Right lung (tissue), 5 donors: ENCODE measurements around the gene PAX3. TPM values are rescaled to one million over a fixed set of nuclear protein-coding genes. Genes with fewer than 3 reads are reported as not detected.
A peak's percentile ranks its signal among the peaks of the same experiment; 100 is the strongest.
"Not testable (repeated sequence)": the region's sequence is repeated elsewhere in the genome, so short reads cannot be mapped to it uniquely, and the experiment has no call there.

Source experiments
- DNase-seq, 2 donors: peaks; one replicate each; pipeline ENCODE4 v3.0.0-alpha.2; 2013
- polyA plus RNA-seq, 5 donors: library from polyadenylated mRNA; unstranded; fragments of 120-200 nt; gene quantifications; one replicate each; pipeline versions ENCODE4 v1.2.1 to v1.2.3, GENCODE V29; 2013; ENCODE audit warnings: inconsistent platforms in 1 of 5, low replicate concordance in 1 of 5; ENCODE audit not compliant: insufficient read length in 5 of 5, insufficient read depth in 1 of 5

The PAX3 gene
- polyA plus RNA-seq, 5 donors = 0.13 to 0.14 TPM; not detected in 3

- no peak for DNase-seq
Measured at GRCh38 chr2:222214885-222215284, 83.9 kb downstream of the PAX3 start.

- DNase-seq = no peak
Measured at GRCh38 chr2:222213049-222213448, 85.7 kb downstream of the PAX3 start.

- no peak for DNase-seq
Measured at GRCh38 chr2:222212571-222212970, 86.2 kb downstream of the PAX3 start.

GRCh38 chr2:222208010-222208690 lies 90.6 kb downstream of the PAX3 start:
- DNase-seq = no peak

- DNase-seq = no peak
Measured at GRCh38 chr2:222205136-222205535, 93.7 kb downstream of the PAX3 start.

- DNase-seq = no peak
Measured at GRCh38 chr2:222203041-222203440, 95.8 kb downstream of the PAX3 start.

- no peak for DNase-seq
Measured at GRCh38 chr2:222196159-222196558, 102.6 kb downstream of the PAX3 start.

- no peak for DNase-seq
Measured at GRCh38 chr2:222194669-222195068, 104.1 kb downstream of the PAX3 start.

- no peak for DNase-seq
Measured at GRCh38 chr2:222193328-222193983, 105.3 kb downstream of the PAX3 start.

- no peak for DNase-seq
Measured at GRCh38 chr2:222180619-222181018, 118.2 kb downstream of the PAX3 start.

GRCh38 chr2:222179592-222179991 lies 119.2 kb downstream of the PAX3 start:
- DNase-seq = no peak

GRCh38 chr2:222178450-222178849 lies 120.3 kb downstream of the PAX3 start:
- no peak for DNase-seq

- no peak for DNase-seq
Measured at GRCh38 chr2:222176890-222177289, 121.9 kb downstream of the PAX3 start.

- DNase-seq = no peak
Measured at GRCh38 chr2:222174450-222174849, 124.3 kb downstream of the PAX3 start.

- DNase-seq = peak in 1 of 2 donors; percentile 9
Measured at GRCh38 chr2:222169346-222169745, 129.5 kb downstream of the PAX3 start.

- DNase-seq = no peak
Measured at GRCh38 chr2:222167762-222168161, 131.0 kb downstream of the PAX3 start.

GRCh38 chr2:222160944-222161343 lies 137.9 kb downstream of the PAX3 start:
- no peak for DNase-seq

- DNase-seq = no peak
Measured at GRCh38 chr2:222160125-222160524, 138.7 kb downstream of the PAX3 start.

GRCh38 chr2:222159221-222159620 lies 139.6 kb downstream of the PAX3 start:
- DNase-seq = no peak

- DNase-seq = not testable (repeated sequence)
Measured at GRCh38 chr2:222155003-222155664, 143.7 kb downstream of the PAX3 start.
